Brain microvascular endothelial cell (primary cell): ENCODE measurements around the gene CD300A.

Experiments used
- DNase-seq: peaks from one replicate; pipeline ENCODE4 v3.0.0-alpha.2; 2020
- H3K27ac ChIP-seq: fragments of 250-450 bp; sonication (Bioruptor Pico); 2 replicates; pipeline ENCODE4 v1.5.1; 2020; ENCODE audit warnings: mild to moderate bottlenecking, moderate library complexity
- H3K27me3 ChIP-seq: fragments of 250-450 bp; sonication (Bioruptor Pico); replicated peaks from 2 replicates; pipeline ENCODE4 v1.5.1; 2020; ENCODE audit warnings: mild to moderate bottlenecking
- H3K36me3 ChIP-seq: fragments of 250-450 bp; sonication (Bioruptor Pico); replicated peaks from 2 replicates; pipeline ENCODE4 v1.5.1; 2020; ENCODE audit warnings: mild to moderate bottlenecking
- H3K4me3 ChIP-seq: 2 replicates; pipeline ENCODE4 v1.5.1; 2011; ENCODE audit warnings: low read depth, mild to moderate bottlenecking, control low read depth, low read length, moderate library complexity
- in situ Hi-C: cut with HindIII; loops from 2 replicates; pipeline ENCODE4 v1.10.0; 2017; ENCODE audit warnings: low sequenced_read_pairs, low pct_ligation_motif_present
- TF ChIP-seq, protein P1 (sequence below): IDR thresholded peaks from 2 replicates; pipeline ENCODE4 v1.5.1; 2011; ENCODE audit warnings: low read depth, mild to moderate bottlenecking, moderate library complexity, low read length, control low read depth, inconsistent platforms; ENCODE audit errors: missing control alignments

The CD300A gene

DNA sequence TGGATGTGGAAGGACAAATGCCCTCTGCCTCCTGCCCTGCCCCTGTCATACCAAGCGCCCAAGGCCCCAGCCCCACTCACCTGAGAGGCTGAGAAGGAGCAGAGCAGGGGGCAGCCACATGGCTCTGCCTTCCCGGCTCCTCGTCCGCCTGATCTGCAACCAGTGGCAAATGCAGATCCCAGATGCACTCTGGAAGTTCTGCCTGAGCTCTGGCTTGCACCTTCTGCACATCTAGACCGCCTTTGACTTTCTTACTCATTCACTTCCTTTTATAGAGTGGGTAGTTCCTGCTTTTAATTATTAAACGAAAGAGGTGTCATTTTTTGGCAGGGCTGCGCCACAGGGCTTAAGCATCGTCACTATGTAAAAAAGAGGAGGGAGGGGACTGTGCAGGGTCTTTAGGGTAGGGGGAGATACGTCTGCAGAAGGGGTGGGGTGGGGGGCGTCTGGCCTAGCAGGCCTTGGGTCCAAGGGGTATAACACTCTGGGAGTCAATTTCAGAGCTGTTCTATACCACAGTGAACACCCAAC, 64.9 kb downstream of the CD300A start, which contains the start of gene CD300LB:
Gene CD300LB, minus strand, starts transcription at position 245 of the 531 bp plus-strand sequence. Its CDS starts 125 bp downstream, at position 120.
- in situ Hi-C loops, result no loop called here
- H3K36me3 ChIP-seq, result no peaks in the 10 kb centered on the region
- H3K27me3 ChIP-seq, result no peaks in the 10 kb centered on the region
- no peak for DNase-seq
- TF ChIP-seq, protein P1, sequence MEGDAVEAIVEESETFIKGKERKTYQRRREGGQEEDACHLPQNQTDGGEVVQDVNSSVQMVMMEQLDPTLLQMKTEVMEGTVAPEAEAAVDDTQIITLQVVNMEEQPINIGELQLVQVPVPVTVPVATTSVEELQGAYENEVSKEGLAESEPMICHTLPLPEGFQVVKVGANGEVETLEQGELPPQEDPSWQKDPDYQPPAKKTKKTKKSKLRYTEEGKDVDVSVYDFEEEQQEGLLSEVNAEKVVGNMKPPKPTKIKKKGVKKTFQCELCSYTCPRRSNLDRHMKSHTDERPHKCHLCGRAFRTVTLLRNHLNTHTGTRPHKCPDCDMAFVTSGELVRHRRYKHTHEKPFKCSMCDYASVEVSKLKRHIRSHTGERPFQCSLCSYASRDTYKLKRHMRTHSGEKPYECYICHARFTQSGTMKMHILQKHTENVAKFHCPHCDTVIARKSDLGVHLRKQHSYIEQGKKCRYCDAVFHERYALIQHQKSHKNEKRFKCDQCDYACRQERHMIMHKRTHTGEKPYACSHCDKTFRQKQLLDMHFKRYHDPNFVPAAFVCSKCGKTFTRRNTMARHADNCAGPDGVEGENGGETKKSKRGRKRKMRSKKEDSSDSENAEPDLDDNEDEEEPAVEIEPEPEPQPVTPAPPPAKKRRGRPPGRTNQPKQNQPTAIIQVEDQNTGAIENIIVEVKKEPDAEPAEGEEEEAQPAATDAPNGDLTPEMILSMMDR, result no peak
- H3K4me3 ChIP-seq, result no peak within 1 kb of the TSS
- no peak within 1 kb of the TSS for H3K27ac ChIP-seq

DNA sequence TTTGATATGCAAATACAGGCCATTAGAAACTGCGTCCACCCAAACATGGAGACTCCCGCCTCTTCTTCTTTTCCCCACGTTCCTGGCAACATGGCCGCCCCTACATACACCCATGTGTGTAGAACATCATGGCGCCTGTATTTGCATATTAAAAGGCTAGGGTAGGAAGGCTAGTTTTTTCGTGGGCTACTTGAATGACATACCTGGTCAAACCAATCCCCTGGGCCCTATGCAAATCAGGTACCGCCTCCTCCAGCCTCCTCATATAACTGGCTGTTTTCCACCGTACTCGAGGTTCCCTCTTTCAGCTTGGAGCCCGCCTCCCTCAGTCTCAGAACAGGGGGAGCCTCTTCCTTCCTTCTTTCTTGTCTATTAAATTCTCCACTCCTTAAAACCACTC, 65.7 kb downstream of the CD300A start:
- Histone ChIP-seq H3K36me3 (no peaks in the 10 kb centered on the region), H3K4me3 (no peak overlapping the region), H3K27me3 (no peaks in the 10 kb centered on the region), H3K27ac (no peak overlapping the region)
- in situ Hi-C loops, result no loop called here
- DNase-seq, result no peak
- TF ChIP-seq, protein P1, result no peak
